ENCODE measurements around the gene GCNA.

GCNA gene

DNA sequence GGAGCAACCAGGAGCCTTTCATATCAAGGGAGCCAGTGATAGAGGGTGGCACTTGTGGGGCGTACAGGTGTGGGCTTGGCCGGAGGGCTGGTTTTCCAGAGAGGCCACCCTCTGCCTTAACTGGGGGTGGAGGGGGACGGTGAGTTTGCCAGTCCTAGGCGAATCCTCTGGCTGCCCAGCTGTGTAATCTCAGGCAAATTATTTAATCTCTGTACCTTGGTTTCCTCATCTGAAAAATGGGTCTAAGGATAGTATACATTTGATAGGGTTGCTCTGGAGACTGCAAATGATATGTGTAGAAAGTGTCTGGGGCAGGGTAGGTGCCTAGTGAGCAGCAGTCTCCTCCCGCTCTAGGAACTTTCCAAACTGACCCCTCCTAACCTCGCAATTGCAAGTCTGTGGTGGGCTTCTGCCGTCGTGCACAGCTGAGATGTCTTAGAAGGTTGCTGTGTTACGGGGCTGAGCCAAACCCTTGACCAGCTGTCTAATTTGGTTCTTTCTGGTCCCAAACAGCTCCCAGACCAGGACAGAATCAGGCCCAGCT, 43.9 kb downstream of the GCNA start:
- Histone ChIP-seq H3K27ac (no peak overlapping the region), H3K9me3 (ENCODE audit: low read depth, low read length) (no peaks in the 10 kb centered on the region), H3K4me3 (no peak overlapping the region), H3K36me3 (ENCODE audit: insufficient read depth, low read length) (no peaks in the 10 kb centered on the region), H3K9ac (ENCODE audit: insufficient read length) (no peak overlapping the region)
- no peak for DNase-seq (ENCODE audit: low read depth, low spot score)
- TF ChIP-seq EZH2 (IDR thresholded peaks at IDR 0.05), result no peak
- no peak for TF ChIP-seq POLR2AphosphoS5 (IDR thresholded peaks at IDR 0.05; ENCODE audit: borderline replicate concordance, low read depth, low read length)
- no peak for TF ChIP-seq FOXP2 (optimal IDR thresholded peaks at IDR 0.05; ENCODE audit: control extremely low read depth, extremely low read length, insufficient read depth)

GRCh38 chrX:71622576-71623450, 44.6 kb downstream of the GCNA start:
- no peak overlapping the region for H3K4me3 ChIP-seq
- no peak for DNase-seq (ENCODE audit: low read depth, low spot score)
- TF ChIP-seq FOXP2 (optimal IDR thresholded peaks at IDR 0.05; ENCODE audit: control extremely low read depth, extremely low read length, insufficient read depth) (no peak), EZH2 (IDR thresholded peaks at IDR 0.05) (no peak), POLR2AphosphoS5 (IDR thresholded peaks at IDR 0.05; ENCODE audit: borderline replicate concordance, low read depth, low read length) (no peak)
- H3K36me3 ChIP-seq (ENCODE audit: insufficient read depth, low read length), result no peaks in the 10 kb centered on the region
- no peak overlapping the region for H3K9ac ChIP-seq (ENCODE audit: insufficient read length)
- no peaks in the 10 kb centered on the region for H3K9me3 ChIP-seq (ENCODE audit: low read depth, low read length)
- H3K27ac ChIP-seq, result no peak overlapping the region

DNA sequence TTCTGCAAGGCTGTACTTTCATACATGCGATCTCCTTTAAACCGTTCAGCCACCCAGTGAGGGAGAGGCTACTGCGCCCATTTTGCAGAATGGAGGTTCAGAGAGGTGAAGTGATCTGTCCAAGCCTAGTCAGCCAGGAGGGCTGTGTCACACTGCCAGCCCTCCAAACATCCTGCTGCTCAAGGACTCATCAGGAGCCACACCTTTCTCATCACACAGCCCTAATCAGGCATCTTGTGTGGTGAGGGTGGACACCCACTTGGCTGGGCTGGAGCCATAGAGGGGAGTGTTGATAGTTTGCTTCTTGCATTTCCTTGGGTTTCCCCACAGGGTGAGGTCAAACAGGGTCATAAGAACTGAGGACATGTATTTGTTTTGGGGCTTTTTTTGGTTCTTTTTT, 45.5 kb downstream of the GCNA start:
- H3K4me3 ChIP-seq, result no peak overlapping the region
- TF ChIP-seq FOXP2 (optimal IDR thresholded peaks at IDR 0.05; ENCODE audit: control extremely low read depth, extremely low read length, insufficient read depth) (no peak), POLR2AphosphoS5 (IDR thresholded peaks at IDR 0.05; ENCODE audit: borderline replicate concordance, low read depth, low read length) (no peak), EZH2 (IDR thresholded peaks at IDR 0.05) (no peak)
- H3K9me3 ChIP-seq (ENCODE audit: low read depth, low read length), result no peaks in the 10 kb centered on the region
- no peaks in the 10 kb centered on the region for H3K36me3 ChIP-seq (ENCODE audit: insufficient read depth, low read length)
- DNase-seq (ENCODE audit: low read depth, low spot score), result no peak
- no peak overlapping the region for H3K27ac ChIP-seq
- H3K9ac ChIP-seq (ENCODE audit: insufficient read length), result no peak overlapping the region

DNA sequence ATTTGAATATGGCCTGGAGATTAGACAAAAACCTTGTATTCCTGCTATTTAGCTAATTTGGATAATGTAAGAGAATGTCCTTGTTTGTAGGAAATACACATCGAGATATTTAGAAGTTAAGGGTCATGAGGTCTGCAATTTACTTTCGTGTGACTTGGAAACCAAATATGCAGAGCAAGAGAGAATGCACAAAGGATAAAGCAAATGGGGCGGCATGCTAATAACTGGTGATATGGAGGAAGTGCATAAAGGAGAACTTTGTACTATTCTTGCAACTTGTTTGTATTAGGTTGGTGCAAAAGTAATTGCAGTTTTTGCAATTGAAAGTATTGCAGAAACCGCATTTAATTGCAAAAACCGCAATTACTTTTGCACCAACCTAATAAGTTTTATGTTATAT, 47.2 kb downstream of the GCNA start:
- H3K9ac ChIP-seq (ENCODE audit: insufficient read length), result no peak overlapping the region
- TF ChIP-seq EZH2 (IDR thresholded peaks at IDR 0.05), result no peak
- TF ChIP-seq FOXP2 (optimal IDR thresholded peaks at IDR 0.05; ENCODE audit: control extremely low read depth, extremely low read length, insufficient read depth), result no peak
- TF ChIP-seq POLR2AphosphoS5 (IDR thresholded peaks at IDR 0.05; ENCODE audit: borderline replicate concordance, low read depth, low read length), result no peak
- no peaks in the 10 kb centered on the region for H3K36me3 ChIP-seq (ENCODE audit: insufficient read depth, low read length)
- no peaks in the 10 kb centered on the region for H3K9me3 ChIP-seq (ENCODE audit: low read depth, low read length)
- no peak for DNase-seq (ENCODE audit: low read depth, low spot score)
- no peak overlapping the region for H3K27ac ChIP-seq
- no peak overlapping the region for H3K4me3 ChIP-seq

- Histone ChIP-seq H3K27ac (no peak overlapping the region), H3K4me3 (no peak overlapping the region), H3K9me3 (ENCODE audit: low read depth, low read length) (no peaks in the 10 kb centered on the region), H3K9ac (ENCODE audit: insufficient read length) (no peak overlapping the region), H3K36me3 (ENCODE audit: insufficient read depth, low read length) (no peaks in the 10 kb centered on the region)
- no peak for DNase-seq (ENCODE audit: low read depth, low spot score)
- TF ChIP-seq EZH2 (IDR thresholded peaks at IDR 0.05) (no peak), POLR2AphosphoS5 (IDR thresholded peaks at IDR 0.05; ENCODE audit: borderline replicate concordance, low read depth, low read length) (no peak), FOXP2 (optimal IDR thresholded peaks at IDR 0.05; ENCODE audit: control extremely low read depth, extremely low read length, insufficient read depth) (no peak)
These were observed 48.3 kb downstream of the GCNA start for GRCh38 chrX:71626576-71626975.

DNA sequence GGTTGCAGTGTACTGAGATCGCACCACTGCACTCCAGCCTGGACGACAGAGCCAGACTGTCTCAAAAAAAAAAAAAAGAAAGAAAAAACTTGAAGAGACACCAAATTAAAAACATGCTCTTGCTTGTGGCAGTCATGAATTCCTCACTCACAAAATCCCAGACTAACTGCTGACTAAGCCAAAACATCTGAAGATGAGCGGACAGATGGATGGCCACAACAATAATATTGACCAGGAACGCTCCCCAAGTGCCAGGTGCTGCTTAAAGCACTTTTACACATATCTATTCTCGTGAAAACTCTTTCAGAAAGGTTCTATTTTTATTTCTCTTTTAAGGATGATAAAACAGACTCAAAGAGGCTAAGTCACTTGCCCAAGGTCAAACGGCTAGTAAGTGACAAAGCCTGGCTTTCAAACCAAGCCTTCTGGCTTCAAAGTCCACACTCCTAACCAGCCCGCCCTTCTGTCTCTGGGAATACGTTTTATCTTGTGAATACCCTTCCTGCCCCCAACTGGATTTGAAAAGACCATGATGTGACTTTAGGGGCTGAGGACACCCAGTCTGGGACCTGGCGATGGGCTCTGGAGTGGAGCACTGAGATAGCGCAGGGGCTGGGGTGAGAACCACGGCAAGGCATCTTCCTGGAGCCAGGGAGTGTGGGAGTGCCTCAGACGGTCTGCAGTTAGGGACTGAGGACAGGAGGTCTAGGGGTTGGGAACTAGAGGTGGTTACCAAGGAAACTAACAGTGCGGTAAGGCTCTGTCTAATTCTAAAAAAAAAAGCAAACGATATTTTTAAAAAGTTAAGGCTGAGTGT, 49.6 kb downstream of the GCNA start:
- TF ChIP-seq POLR2AphosphoS5 (IDR thresholded peaks at IDR 0.05; ENCODE audit: borderline replicate concordance, low read depth, low read length) (no peak), FOXP2 (optimal IDR thresholded peaks at IDR 0.05; ENCODE audit: control extremely low read depth, extremely low read length, insufficient read depth) (no peak), EZH2 (IDR thresholded peaks at IDR 0.05) (no peak)
- Histone ChIP-seq H3K4me3 (no peak overlapping the region), H3K36me3 (ENCODE audit: insufficient read depth, low read length) (no peaks in the 10 kb centered on the region), H3K9ac (ENCODE audit: insufficient read length) (no peak overlapping the region), H3K9me3 (ENCODE audit: low read depth, low read length) (no peaks in the 10 kb centered on the region), H3K27ac (no peak overlapping the region)
- DNase-seq (ENCODE audit: low read depth, low spot score), result no peak

GRCh38 chrX:71629467-71629866, 51.2 kb downstream of the GCNA start:
- H3K9ac ChIP-seq (ENCODE audit: insufficient read length), result no peak overlapping the region
- H3K4me3 ChIP-seq, result no peak overlapping the region
- H3K36me3 ChIP-seq (ENCODE audit: insufficient read depth, low read length), result no peaks in the 10 kb centered on the region
- H3K27ac ChIP-seq, result no peak overlapping the region
- DNase-seq (ENCODE audit: low read depth, low spot score), result no peak
- no peak for TF ChIP-seq POLR2AphosphoS5 (IDR thresholded peaks at IDR 0.05; ENCODE audit: borderline replicate concordance, low read depth, low read length)
- no peak for TF ChIP-seq FOXP2 (optimal IDR thresholded peaks at IDR 0.05; ENCODE audit: control extremely low read depth, extremely low read length, insufficient read depth)
- no peak for TF ChIP-seq EZH2 (IDR thresholded peaks at IDR 0.05)
- H3K9me3 ChIP-seq (ENCODE audit: low read depth, low read length), result no peaks in the 10 kb centered on the region
